ENCODE results near the gene DBX2.
A peak's percentile ranks its signal among the peaks of the same experiment; 100 is the strongest.
"Not testable (repeated sequence)": the region's sequence is repeated elsewhere in the genome, so short reads cannot be mapped to it uniquely, and the experiment has no call there.

DBX2 gene

GRCh38 chr12:45050751-45051571, at the start of gene DBX2:
Gene DBX2 (minus strand): TSS chr12:45051099. CDS start chr12:45050927, 172 bp downstream.
- Histone ChIP-seq H3K36me3 (ENCODE audit: insufficient read depth, low read depth, low read length) (no peaks in the 10 kb centered on the region), H3K27ac (ENCODE audit: low read length) (no peak within 1 kb of the TSS), H3K9me3 (ENCODE audit: insufficient read depth, low read depth, low read length) (no peaks in the 10 kb centered on the region), H3K27me3 (ENCODE audit: insufficient read depth, low read length) (peaks cover 87% of the 10 kb centered on the region), H3K4me1 (ENCODE audit: insufficient read depth, low read length) (no peaks in the 10 kb centered on the region; the same call in 1 of the 2 replicates), H3K4me3 (ENCODE audit: low read length) (peak within 1 kb of the TSS; percentile 77), H3K9ac (ENCODE audit: low read depth, low read length) (no peak within 1 kb of the TSS)

DNA sequence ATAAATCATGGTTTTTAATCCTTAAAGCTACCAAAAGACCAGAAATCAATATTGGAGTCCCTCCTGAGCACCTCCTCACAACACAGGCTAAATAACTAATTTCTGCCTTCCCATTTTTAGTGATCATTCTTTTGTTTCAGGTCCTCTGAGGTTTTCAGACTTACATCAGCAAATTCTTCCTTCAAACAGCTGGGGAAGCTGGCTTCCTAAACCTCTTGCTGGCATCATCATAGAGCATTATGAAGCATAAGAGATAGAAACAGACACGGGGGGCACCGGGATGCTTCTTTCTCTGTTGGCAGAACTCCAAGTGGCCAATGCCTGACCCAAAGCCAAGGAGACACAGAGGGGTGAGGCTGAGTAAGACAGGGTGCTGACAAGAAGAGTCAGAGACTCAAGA, 47.9 kb upstream of the DBX2 start:
- H3K9me3 ChIP-seq (ENCODE audit: insufficient read depth, low read depth, low read length): no peaks in the 10 kb centered on the region
- H3K4me3 ChIP-seq (ENCODE audit: low read length): no peak overlapping the region
- H3K9ac ChIP-seq (ENCODE audit: low read depth, low read length): no peak overlapping the region
- no peaks in the 10 kb centered on the region for H3K4me1 ChIP-seq (ENCODE audit: insufficient read depth, low read length)
- H3K36me3 ChIP-seq (ENCODE audit: insufficient read depth, low read depth, low read length): no peaks in the 10 kb centered on the region
- H3K27me3 ChIP-seq (ENCODE audit: insufficient read depth, low read length): peaks cover 9% of the 10 kb centered on the region; the same call in 1 of the 2 replicates
- H3K27ac ChIP-seq (ENCODE audit: low read length): no peak overlapping the region

DNA sequence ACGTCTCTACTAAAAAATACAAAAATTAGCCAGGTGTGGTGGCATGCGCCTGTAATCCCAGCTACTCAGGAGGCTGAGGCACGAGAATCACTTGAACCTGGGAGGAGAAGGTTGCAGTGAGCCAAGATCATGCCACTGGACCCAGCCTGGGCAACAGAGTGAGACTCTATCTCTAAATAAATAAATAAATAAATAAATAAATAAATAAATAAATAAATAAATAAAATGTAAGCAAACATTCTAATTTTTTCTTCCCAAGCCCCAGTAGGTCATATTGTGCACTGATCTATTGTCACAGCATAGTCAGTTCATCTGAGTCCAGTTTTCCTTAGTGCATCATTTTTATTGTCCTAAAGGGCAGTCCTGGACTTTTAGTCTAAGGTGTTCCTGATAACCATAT, 44.5 kb upstream of the DBX2 start:
- H3K9ac ChIP-seq (ENCODE audit: low read depth, low read length); H3K4me3 ChIP-seq (ENCODE audit: low read length); H3K9me3 ChIP-seq (ENCODE audit: insufficient read depth, low read depth, low read length); H3K4me1 ChIP-seq (ENCODE audit: insufficient read depth, low read length); H3K27ac ChIP-seq (ENCODE audit: low read length); H3K36me3 ChIP-seq (ENCODE audit: insufficient read depth, low read depth, low read length): not testable (repeated sequence)
- H3K27me3 ChIP-seq (ENCODE audit: insufficient read depth, low read length): peaks cover 13% of the 10 kb centered on the region; the same call in 1 of the 2 replicates

DNA sequence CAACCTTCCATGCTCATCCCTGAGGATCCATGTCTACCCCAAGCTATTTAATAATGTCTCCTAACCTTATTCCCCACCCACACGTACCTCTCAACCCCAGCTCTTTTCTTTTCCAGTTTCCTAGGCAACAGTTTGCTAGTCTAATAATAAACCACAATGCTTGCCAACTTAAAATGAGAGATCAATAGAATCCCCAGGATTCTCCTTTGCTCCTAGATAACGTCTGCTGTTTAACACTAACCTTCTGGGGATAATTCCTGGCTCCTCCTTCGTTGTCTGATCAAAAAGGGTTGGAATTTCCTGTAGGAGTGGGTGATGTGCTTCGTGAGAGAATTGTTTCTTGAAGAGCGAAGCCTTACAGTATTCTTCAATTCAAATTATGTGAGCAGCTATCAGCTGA, 42.2 kb upstream of the DBX2 start:
- Histone ChIP-seq H3K4me1 (ENCODE audit: insufficient read depth, low read length) (peaks cover 10% of the 10 kb centered on the region; the same call in 1 of the 2 replicates), H3K9me3 (ENCODE audit: insufficient read depth, low read depth, low read length) (no peaks in the 10 kb centered on the region), H3K4me3 (ENCODE audit: low read length) (no peak overlapping the region), H3K27ac (ENCODE audit: low read length) (no peak overlapping the region), H3K9ac (ENCODE audit: low read depth, low read length) (no peak overlapping the region), H3K27me3 (ENCODE audit: insufficient read depth, low read length) (peaks cover 5% of the 10 kb centered on the region; the same call in 1 of the 2 replicates), H3K36me3 (ENCODE audit: insufficient read depth, low read depth, low read length) (no peaks in the 10 kb centered on the region)

GRCh38 chr12:45089411-45090075, 38.6 kb upstream of the DBX2 start:
- H3K9ac ChIP-seq (ENCODE audit: low read depth, low read length): no peak overlapping the region
- H3K4me3 ChIP-seq (ENCODE audit: low read length): no peak overlapping the region
- peaks cover 10% of the 10 kb centered on the region; the same call in 1 of the 2 replicates for H3K4me1 ChIP-seq (ENCODE audit: insufficient read depth, low read length)
- H3K9me3 ChIP-seq (ENCODE audit: insufficient read depth, low read depth, low read length): no peaks in the 10 kb centered on the region; the same call in 1 of the 2 replicates
- H3K27ac ChIP-seq (ENCODE audit: low read length): no peak overlapping the region
- peaks cover 5% of the 10 kb centered on the region; the same call in 1 of the 2 replicates for H3K27me3 ChIP-seq (ENCODE audit: insufficient read depth, low read length)
- H3K36me3 ChIP-seq (ENCODE audit: insufficient read depth, low read depth, low read length): no peaks in the 10 kb centered on the region

- no peak overlapping the region for H3K4me3 ChIP-seq (ENCODE audit: low read length)
- no peaks in the 10 kb centered on the region for H3K36me3 ChIP-seq (ENCODE audit: insufficient read depth, low read depth, low read length)
- H3K4me1 ChIP-seq (ENCODE audit: insufficient read depth, low read length): peaks cover 10% of the 10 kb centered on the region; the same call in 1 of the 2 replicates
- no peaks in the 10 kb centered on the region; the same call in 1 of the 2 replicates for H3K9me3 ChIP-seq (ENCODE audit: insufficient read depth, low read depth, low read length)
- no peak overlapping the region for H3K27ac ChIP-seq (ENCODE audit: low read length)
- H3K9ac ChIP-seq (ENCODE audit: low read depth, low read length): no peak overlapping the region
- peaks cover 5% of the 10 kb centered on the region; the same call in 1 of the 2 replicates for H3K27me3 ChIP-seq (ENCODE audit: insufficient read depth, low read length)
These were observed 37.7 kb upstream of the DBX2 start for GRCh38 chr12:45088608-45089007.

DNA sequence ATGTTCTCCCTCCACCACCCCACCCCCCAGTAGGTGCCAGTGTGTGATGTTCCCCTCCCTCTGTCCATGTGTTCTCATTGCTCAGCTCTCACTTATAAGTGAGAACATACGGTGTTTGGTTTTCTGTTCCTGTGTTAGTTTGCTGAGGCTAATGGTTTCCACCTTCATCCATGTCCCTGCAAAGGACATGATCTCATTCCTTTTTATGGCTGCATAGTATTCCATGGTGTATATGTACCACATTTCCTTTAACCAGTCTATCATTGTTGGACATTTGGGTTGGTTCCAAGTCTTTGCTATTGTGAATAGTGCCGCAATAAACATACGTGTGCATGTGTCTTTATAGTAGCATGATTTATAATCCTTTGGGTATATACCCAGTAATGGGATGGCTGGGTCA, 33.3 kb upstream of the DBX2 start:
- not testable (repeated sequence) for H3K9ac ChIP-seq (ENCODE audit: low read depth, low read length); H3K4me1 ChIP-seq (ENCODE audit: insufficient read depth, low read length); H3K27ac ChIP-seq (ENCODE audit: low read length); H3K4me3 ChIP-seq (ENCODE audit: low read length); H3K27me3 ChIP-seq (ENCODE audit: insufficient read depth, low read length); H3K9me3 ChIP-seq (ENCODE audit: insufficient read depth, low read depth, low read length); H3K36me3 ChIP-seq (ENCODE audit: insufficient read depth, low read depth, low read length)

DNA sequence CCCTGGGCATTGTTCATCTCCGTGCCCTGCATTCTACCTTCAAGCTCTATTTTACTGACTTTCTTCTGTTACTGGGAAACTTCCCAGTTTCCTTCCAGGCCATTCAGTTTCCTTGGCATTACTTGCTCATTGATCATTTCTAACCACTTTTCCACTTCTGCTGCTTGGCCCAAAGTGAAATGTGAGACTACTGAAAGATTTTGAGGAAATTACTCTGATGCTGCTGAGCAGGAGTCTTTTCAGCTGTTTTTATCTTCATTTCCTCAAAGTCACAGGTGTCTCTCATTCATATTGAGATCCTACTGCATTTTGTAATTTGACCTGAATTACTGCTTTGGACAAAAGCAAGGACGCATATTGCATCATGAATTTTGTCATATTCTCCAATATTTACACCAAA, 26.4 kb upstream of the DBX2 start:
- no peaks in the 10 kb centered on the region for H3K27me3 ChIP-seq (ENCODE audit: insufficient read depth, low read length)
- peak overlapping the region; percentile 66; the same call in 1 of the 2 replicates for H3K9ac ChIP-seq (ENCODE audit: low read depth, low read length)
- peaks cover 22% of the 10 kb centered on the region; the same call in 1 of the 2 replicates for H3K4me1 ChIP-seq (ENCODE audit: insufficient read depth, low read length)
- H3K36me3 ChIP-seq (ENCODE audit: insufficient read depth, low read depth, low read length): no peaks in the 10 kb centered on the region
- peak overlapping the region; percentile 50; the same call in 1 of the 2 replicates for H3K4me3 ChIP-seq (ENCODE audit: low read length)
- H3K27ac ChIP-seq (ENCODE audit: low read length): peak overlapping the region; percentile 63
- no peaks in the 10 kb centered on the region for H3K9me3 ChIP-seq (ENCODE audit: insufficient read depth, low read depth, low read length)

DNA sequence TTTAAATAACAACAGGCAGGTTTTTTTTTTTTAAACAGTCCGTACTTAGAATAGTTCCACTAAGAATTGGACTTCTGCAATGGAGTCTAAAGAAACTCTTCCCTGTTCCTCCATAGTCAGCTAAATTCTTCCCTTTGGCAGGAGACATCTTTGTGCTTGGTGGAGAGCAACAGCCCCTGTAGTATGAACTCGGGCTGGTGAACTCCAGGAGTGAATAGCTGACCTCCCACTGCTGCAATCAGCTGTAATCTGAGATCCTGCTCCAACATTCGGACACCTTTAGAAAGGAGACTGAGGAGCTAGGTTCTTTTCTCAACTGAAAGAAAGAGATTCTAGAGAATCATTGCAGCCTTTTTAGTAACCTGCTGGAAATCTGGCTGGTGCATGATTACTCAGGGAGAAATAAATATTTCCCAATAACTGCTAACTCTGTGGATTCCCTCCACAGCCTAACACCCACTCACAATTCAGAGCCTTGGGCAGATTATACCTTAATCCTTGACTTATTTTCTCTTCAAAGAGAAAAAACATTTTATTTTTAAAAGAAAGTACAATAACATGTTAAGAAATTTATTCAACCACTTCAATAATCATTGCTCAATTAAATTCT, 25.6 kb upstream of the DBX2 start:
- H3K4me3 ChIP-seq (ENCODE audit: low read length): peak overlapping the region; percentile 50; the same call in 1 of the 2 replicates
- no peaks in the 10 kb centered on the region for H3K9me3 ChIP-seq (ENCODE audit: insufficient read depth, low read depth, low read length)
- no peaks in the 10 kb centered on the region for H3K27me3 ChIP-seq (ENCODE audit: insufficient read depth, low read length)
- peak overlapping the region; percentile 63 for H3K27ac ChIP-seq (ENCODE audit: low read length)
- no peaks in the 10 kb centered on the region for H3K36me3 ChIP-seq (ENCODE audit: insufficient read depth, low read depth, low read length)
- H3K4me1 ChIP-seq (ENCODE audit: insufficient read depth, low read length): peaks cover 28% of the 10 kb centered on the region; the same call in 1 of the 2 replicates
- peak overlapping the region; percentile 66; the same call in 1 of the 2 replicates for H3K9ac ChIP-seq (ENCODE audit: low read depth, low read length)

DNA sequence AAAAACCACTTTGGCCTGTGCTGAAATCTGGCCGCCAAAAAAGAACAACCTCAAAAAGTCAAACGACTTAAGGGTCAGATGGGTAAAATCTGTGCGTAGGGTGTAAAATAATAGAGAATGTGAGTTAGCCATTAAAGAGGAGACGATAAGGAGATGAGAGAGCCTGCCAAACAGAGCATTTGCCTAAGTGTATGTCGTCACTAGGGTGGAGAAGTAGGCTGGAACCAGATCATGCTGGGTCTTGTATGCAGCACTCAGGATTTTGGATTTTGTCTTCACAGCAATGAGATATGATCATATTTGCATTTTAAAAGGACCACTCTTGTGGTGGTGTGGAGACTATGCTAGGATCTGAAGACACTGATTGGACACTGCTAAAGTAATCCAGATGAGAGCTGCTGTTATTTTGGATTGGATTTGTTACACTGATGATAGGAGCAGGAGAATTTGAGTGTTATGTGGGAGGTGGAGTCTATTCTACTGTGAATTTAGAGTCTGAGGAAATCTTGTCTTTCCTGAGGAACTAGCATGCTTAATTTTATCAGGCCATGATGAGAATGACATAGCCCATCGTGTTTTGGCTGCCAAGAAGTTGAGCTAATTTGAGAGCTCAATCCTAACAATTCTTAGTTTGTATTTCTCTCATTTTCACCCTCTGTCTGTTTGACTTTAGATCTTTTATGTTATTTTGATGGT, 24.8 kb upstream of the DBX2 start:
- H3K36me3 ChIP-seq (ENCODE audit: insufficient read depth, low read depth, low read length): no peaks in the 10 kb centered on the region
- no peak overlapping the region for H3K9ac ChIP-seq (ENCODE audit: low read depth, low read length)
- no peak overlapping the region for H3K4me3 ChIP-seq (ENCODE audit: low read length)
- no peaks in the 10 kb centered on the region for H3K9me3 ChIP-seq (ENCODE audit: insufficient read depth, low read depth, low read length)
- no peak overlapping the region for H3K27ac ChIP-seq (ENCODE audit: low read length)
- H3K27me3 ChIP-seq (ENCODE audit: insufficient read depth, low read length): no peaks in the 10 kb centered on the region
- peaks cover 28% of the 10 kb centered on the region; the same call in 1 of the 2 replicates for H3K4me1 ChIP-seq (ENCODE audit: insufficient read depth, low read length)

DNA sequence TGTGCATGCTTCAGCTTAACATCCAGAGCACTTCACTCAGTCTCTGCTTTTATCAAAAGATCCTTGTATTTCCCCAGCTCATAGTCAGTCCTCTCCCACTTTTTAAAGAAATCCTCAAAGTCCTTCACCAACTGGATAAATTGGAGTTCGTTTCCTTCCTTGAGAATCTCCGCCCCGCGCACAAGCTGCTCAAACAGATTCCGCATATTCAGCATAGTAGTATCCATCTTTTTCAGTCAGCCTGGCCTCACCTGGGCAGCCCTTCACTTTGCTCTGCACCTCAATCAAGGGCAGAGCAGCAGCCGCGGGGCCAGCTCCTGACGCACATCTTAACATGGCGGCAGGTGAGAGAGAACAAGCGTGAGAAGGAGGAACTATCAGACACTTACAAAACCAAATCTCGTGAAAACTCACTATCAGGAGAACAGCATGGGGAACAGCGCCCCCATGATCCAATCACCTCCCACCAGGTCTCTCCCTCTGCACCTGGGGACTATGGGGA, 14.3 kb upstream of the DBX2 start:
- no peak overlapping the region for H3K27ac ChIP-seq (ENCODE audit: low read length)

More for the DNA sequence above, 14.3 kb upstream of the DBX2 start:
- Histone ChIP-seq H3K9ac (ENCODE audit: low read depth, low read length) (no peak overlapping the region), H3K4me1 (ENCODE audit: insufficient read depth, low read length) (no peaks in the 10 kb centered on the region), H3K36me3 (ENCODE audit: insufficient read depth, low read depth, low read length) (no peaks in the 10 kb centered on the region), H3K27me3 (ENCODE audit: insufficient read depth, low read length) (no peaks in the 10 kb centered on the region), H3K4me3 (ENCODE audit: low read length) (no peak overlapping the region), H3K9me3 (ENCODE audit: insufficient read depth, low read depth, low read length) (no peaks in the 10 kb centered on the region)

Data from iPS-20b (cell line).